SU-DHL-6 (cell line): ENCODE measurements around the gene TGFB1.

Experiments used
- CTCF ChIP-seq: fragments of 200-600 bp; sonication (generic); IDR thresholded peaks from one replicate; pipeline ENCODE4 v1.5.1; 2017; ENCODE audit warnings: antibody characterized with exemption, mild to moderate bottlenecking, low read length, moderate library complexity; ENCODE audit not compliant: insufficient read depth, poor library complexity, severe bottlenecking
- EZH2phosphoT487 ChIP-seq: fragments of 200-600 bp; sonication (generic), shearing (Covaris generic); conservative IDR thresholded peaks from 2 replicates; pipeline ENCODE4 v1.6.1; 2018; ENCODE audit warnings: mild to moderate bottlenecking, antibody characterized with exemption, low read length, moderate library complexity, mixed read lengths

GRCh38 chr19:41344162-41344561 lies 9.6 kb downstream of the TGFB1 start:
- TF ChIP-seq CTCF: no peak
- no peak for TF ChIP-seq EZH2phosphoT487
